IgD-negative memory B cell (primary cell): Measurements from ENCODE around the gene DCT. TPM values are rescaled to one million over a fixed set of nuclear protein-coding genes. Genes with fewer than 3 reads are reported as not detected.
"Not testable (repeated sequence)": the region's sequence is repeated elsewhere in the genome, so short reads cannot be mapped to it uniquely, and the experiment has no call there.

ENCODE experiments used
- H3K27ac Mint-ChIP-seq, 3 donors: one replicate each; pipeline ENCODE4 v1.8.0; 2020 to 2022; ENCODE audit warnings: mild to moderate bottlenecking in 3 of 3, mixed read lengths in 3 of 3, moderate library complexity in 1 of 3
- H3K27me3 Mint-ChIP-seq: one replicate; pipeline ENCODE4 v1.8.0; 2021; ENCODE audit warnings: mixed read lengths
- H3K36me3 Mint-ChIP-seq: one replicate; pipeline ENCODE4 v1.8.0; 2020; ENCODE audit warnings: mild to moderate bottlenecking, mixed read lengths
- H3K4me1 Mint-ChIP-seq, 3 donors: one replicate each; pipeline ENCODE4 v1.8.0; 2020 to 2022; ENCODE audit warnings: mixed read lengths in 3 of 3, mild to moderate bottlenecking in 1 of 3
- H3K4me3 Mint-ChIP-seq, 4 donors: one replicate each; pipeline ENCODE4 v1.8.0; 2020 to 2022; ENCODE audit warnings: mild to moderate bottlenecking in 4 of 4, mixed read lengths in 4 of 4, moderate library complexity in 3 of 4
- H3K9me3 Mint-ChIP-seq, 3 donors: one replicate each; pipeline ENCODE4 v1.8.0; 2020 to 2021; ENCODE audit warnings: mixed read lengths in 3 of 3, mild to moderate bottlenecking in 1 of 3
- polyA plus RNA-seq: library from polyadenylated mRNA; unstranded; fragments of 300-500 nt; fragmentation: Illumina TruSeq; gene quantifications from one replicate; pipeline ENCODE4 v1.2.3, GENCODE V29; 2021

DCT gene
- polyA plus RNA-seq: not detected

DNA sequence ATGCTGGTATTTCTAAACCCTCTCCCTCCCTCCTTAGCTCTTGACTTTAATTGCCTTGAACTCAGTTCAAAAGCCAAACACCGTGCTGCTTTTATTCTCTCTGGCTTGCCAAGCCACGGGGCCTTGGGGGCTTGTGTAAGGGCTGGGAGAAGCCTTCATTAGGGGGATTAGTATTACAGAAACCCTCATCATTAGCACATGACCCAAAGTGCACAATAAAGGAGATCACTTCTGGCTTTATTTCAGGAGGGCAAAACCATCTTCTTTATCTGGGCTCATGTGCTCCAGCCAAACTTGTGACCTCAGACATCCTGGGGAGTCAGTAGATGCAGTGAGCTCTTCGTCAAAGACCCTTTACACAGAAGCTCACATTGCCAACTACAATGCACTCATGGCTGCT lies at the start of gene DCT:
DCT (minus strand) TSS at position 67 of the 400 bp plus-strand sequence. CDS start 427 bp downstream, outside the sequence.
- Mint-ChIP-seq H3K9me3 (peaks cover 0 to 6% (median 1%) of the 10 kb centered on the region in 3 donors), H3K27me3 (peaks cover 4% of the 10 kb centered on the region), H3K36me3 (no peaks in the 10 kb centered on the region), H3K4me3 (no peak within 1 kb of the TSS), H3K4me1 (no peaks in the 10 kb centered on the region), H3K27ac (no peak within 1 kb of the TSS)

DNA sequence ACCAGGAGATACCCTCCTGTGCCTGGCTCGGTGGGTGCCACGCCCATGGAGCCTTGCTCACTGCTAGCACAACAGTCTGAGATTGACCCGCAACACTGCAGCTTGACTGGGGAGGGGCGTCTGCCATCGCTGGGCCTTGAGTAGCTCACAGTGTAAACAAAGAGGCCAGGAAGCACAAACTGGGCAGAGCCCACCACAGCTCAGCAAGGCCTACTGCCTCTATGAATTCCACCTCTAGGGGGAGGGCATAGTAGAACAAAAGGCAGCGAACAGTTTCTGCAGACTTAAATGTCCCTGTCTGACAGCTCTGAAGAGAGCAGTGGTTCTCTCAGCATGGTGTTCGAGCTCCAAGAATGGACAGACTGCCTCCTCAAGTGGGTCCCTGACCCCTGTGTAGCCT lies 47.5 kb upstream of the DCT start:
- H3K4me1 Mint-ChIP-seq, H3K27me3 Mint-ChIP-seq, H3K4me3 Mint-ChIP-seq, H3K36me3 Mint-ChIP-seq, H3K27ac Mint-ChIP-seq: not testable (repeated sequence)
- peaks cover 0 to 10% (median 5%) of the 10 kb centered on the region in 3 donors for H3K9me3 Mint-ChIP-seq

DNA sequence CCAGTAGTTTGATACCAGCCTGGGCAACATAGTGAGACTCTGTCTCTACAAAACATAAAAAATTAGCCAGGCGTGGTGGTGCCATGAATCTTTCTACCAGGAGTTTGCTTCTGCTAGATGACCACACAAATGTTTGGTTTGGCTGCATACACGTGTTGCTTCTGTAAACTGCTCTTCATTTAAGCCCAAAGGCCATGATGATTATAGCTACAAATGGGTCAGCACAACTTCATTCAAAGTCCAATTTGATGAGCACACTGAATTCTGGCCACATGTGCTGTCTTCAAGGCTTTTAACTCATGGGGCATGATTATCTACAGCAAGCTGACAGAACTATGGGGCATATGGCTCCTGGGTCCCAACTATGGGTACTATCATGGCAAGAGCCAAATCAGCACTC lies 46.3 kb upstream of the DCT start:
- H3K9me3 Mint-ChIP-seq: peaks cover 0 to 5% (median 5%) of the 10 kb centered on the region in 3 donors

DNA sequence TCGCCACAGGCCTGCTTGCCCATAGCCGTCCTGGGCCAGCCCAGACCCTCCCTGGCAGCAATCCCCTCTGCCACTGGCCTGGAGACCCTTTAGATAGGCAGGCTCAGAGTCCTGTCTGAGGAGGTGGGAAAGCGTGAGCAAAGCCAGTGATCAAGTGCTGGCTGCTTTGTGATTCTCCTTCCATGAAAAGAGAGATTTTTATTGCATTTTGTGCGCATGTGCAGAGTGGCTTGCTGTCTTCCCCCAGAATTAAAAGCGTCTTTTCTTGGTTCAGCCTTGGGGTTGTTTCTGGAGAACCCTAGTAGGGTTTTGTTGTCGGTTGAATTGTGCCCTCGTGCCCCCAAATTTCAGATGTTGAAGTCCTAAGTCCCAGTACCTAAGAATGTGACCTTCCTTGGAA lies 44.9 kb upstream of the DCT start:
- peaks cover 0 to 5% (median 3%) of the 10 kb centered on the region in 3 donors for H3K9me3 Mint-ChIP-seq
- H3K27me3 Mint-ChIP-seq: peaks cover under 1% of the 10 kb centered on the region
- H3K4me1 Mint-ChIP-seq: no peaks in the 10 kb centered on the region
- H3K36me3 Mint-ChIP-seq: no peaks in the 10 kb centered on the region
- no peak overlapping the region for H3K27ac Mint-ChIP-seq
- H3K4me3 Mint-ChIP-seq: no peak overlapping the region

More for the DNA sequence above, 46.3 kb upstream of the DCT start:
- Mint-ChIP-seq H3K4me1 (no peaks in the 10 kb centered on the region), H3K4me3 (no peak overlapping the region), H3K27ac (no peak overlapping the region), H3K36me3 (peaks cover 4% of the 10 kb centered on the region), H3K27me3 (peaks cover 4% of the 10 kb centered on the region)

DNA sequence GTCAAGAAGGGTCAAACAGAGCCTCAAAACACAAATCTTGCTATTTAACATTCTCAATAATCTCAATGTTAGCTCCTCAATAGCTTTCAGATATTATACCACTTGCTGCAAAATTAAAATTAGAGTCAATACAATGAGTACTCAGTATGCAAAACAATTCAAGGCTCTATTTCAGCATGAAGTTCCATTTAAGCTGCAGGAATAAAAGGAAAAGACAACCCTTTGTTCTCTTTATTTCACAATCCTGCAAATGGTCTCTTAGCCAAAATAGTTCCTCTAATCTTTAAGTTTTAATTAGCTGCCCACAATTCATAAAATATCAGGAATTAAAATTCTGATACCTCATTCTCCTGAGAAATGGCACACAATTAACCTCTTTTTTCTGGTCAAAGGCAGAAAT lies 40.5 kb upstream of the DCT start:
- Mint-ChIP-seq H3K27ac (no peak overlapping the region), H3K27me3 (no peaks in the 10 kb centered on the region), H3K4me1 (no peaks in the 10 kb centered on the region), H3K9me3 (peaks cover 0 to 3% (median 0%) of the 10 kb centered on the region in 3 donors), H3K4me3 (no peak overlapping the region), H3K36me3 (peaks cover 2% of the 10 kb centered on the region)

DNA sequence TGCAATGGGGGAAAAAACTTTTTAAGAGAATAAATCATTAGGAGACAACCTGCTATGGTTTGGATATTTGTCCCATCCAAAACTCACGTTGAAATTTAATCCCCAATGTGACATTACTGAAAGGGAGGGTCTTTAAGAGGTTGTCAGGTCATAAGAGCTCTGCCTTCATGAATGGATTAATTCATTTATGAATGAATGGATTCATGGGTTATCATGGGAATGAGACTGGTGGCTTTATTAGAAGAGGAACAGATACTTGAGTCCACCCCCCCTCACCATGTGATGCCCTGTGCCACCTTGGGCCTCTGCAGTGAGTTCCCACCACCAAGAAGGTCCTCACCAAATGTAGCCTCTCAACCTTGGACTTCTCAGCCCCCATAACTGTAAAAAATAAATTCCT lies 37.0 kb upstream of the DCT start:
- Mint-ChIP-seq H3K4me1 (peaks cover 0 to 1% (median 0%) of the 10 kb centered on the region in 3 donors), H3K27ac (no peak overlapping the region), H3K4me3 (no peak overlapping the region), H3K36me3 (peaks cover 2% of the 10 kb centered on the region), H3K9me3 (peaks cover 0 to 3% (median 0%) of the 10 kb centered on the region in 3 donors), H3K27me3 (peaks cover 2% of the 10 kb centered on the region)

DNA sequence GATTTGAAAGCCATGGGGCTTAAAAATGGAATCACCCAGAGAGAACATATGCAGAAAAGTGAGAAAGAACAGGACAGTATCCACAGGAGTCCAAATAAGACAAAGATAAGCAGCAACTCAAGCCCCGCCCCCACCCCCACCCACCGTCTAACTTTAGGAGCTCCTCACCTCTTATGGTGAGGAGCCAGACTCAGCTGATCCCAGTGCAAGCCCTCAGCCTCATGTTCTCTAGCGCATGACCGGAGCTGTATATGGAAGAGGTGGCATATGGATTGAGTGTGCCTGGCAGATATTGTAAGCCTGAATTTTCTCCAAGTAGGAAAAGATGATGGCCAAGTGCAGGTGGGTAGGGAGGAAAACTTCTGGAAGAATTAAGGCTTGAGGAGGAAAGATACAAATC lies 36.4 kb upstream of the DCT start:
- H3K4me1 Mint-ChIP-seq: peaks cover 0 to 1% (median 0%) of the 10 kb centered on the region in 3 donors
- peak overlapping the region in 1 of 3 donors; percentile 21 for H3K27ac Mint-ChIP-seq
- peaks cover 0 to 3% (median 0%) of the 10 kb centered on the region in 3 donors for H3K9me3 Mint-ChIP-seq
- H3K4me3 Mint-ChIP-seq: no peak overlapping the region
- H3K36me3 Mint-ChIP-seq: peaks cover 2% of the 10 kb centered on the region
- H3K27me3 Mint-ChIP-seq: peaks cover 5% of the 10 kb centered on the region

DNA sequence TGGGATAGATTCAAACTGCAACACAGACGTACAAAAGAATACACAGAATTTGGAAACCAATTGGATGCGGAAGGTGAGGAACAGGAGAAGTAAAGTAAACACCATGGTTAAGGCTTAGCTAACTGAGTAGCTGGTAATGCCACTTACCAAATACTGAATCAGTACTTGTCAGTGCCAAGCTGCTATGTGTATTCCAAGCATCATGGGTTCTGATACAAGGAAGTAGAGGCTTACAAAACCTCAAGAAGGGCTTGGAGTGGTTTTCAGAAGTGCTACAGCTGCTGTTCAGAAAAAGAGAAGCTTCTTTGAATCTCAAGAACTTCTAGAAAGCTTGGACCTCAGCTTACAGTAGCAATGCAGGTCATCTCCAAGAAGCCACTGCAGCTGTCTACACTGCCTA lies 35.9 kb upstream of the DCT start:
- Mint-ChIP-seq H3K9me3 (peaks cover 0 to 3% (median 3%) of the 10 kb centered on the region in 3 donors), H3K27ac (no peak overlapping the region), H3K4me1 (peaks cover 0 to 1% (median 0%) of the 10 kb centered on the region in 3 donors), H3K27me3 (peaks cover 6% of the 10 kb centered on the region), H3K4me3 (no peak overlapping the region), H3K36me3 (peaks cover 2% of the 10 kb centered on the region)

DNA sequence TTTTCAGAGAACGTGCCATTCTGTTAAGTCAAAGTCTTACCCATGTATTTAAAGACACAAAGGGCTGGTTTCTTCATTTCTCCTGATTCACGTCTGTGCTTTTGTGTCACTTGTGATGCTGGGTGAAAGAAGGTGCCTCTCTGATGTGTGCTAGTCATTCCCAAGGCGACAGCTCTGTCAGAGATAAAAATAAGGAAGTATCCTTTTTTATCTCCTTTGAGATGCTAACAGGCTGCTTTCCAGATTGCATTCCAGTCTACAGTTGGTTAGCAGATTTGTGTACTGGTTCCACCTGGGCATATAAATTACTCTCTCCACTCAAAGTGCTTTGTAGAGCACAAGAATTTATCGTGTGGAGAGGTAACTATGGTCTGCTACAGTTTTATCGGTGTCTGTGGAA lies 33.5 kb upstream of the DCT start:
- Mint-ChIP-seq H3K36me3 (no peaks in the 10 kb centered on the region), H3K27me3 (peaks cover 8% of the 10 kb centered on the region), H3K27ac (no peak overlapping the region), H3K9me3 (peaks cover 0 to 5% (median 3%) of the 10 kb centered on the region in 3 donors), H3K4me1 (peaks cover 0 to 1% (median 0%) of the 10 kb centered on the region in 3 donors), H3K4me3 (no peak overlapping the region)

DNA sequence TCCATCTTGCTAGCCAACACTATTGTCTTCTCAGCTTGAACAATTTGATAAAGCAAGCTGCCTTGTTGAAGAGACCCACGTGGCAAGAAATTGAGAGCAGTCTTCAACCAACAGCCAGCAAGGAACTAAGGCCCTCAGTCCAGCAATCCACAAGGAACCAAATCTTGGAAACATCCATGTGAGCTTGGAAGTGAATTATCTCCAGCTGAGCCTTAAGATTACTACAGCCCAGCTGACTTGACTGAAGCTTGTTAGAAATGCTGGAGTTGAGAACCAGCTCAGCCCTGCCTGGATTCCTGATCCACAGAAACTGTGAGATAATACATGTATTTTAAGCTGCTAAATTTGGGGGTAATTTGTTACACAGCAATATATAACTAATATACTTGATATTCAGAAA lies 26.2 kb upstream of the DCT start:
- Mint-ChIP-seq H3K9me3 (peaks cover 0 to 5% (median 3%) of the 10 kb centered on the region in 3 donors), H3K36me3 (peaks cover 3% of the 10 kb centered on the region), H3K27ac (no peak overlapping the region), H3K27me3 (peaks cover 9% of the 10 kb centered on the region), H3K4me1 (no peaks in the 10 kb centered on the region), H3K4me3 (no peak overlapping the region)

DNA sequence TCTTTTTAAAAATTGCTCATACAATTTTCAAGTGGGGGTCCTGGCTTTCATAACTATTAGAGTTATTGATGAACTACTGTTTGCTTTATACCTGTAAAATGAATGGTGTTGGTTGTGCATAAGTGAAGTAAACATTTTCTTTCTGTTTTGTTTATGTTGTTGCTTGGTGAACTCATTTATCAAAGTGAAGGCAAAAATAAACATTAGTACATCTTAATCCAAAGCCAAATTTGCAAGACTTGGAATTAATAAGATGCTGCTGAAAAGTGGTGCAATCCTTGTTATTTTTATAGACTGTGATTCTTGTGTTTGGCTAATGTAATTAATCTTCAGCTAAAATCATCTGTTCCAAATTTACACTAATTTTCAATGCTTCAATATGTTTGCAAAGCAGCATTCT lies 24.4 kb upstream of the DCT start:
- H3K27ac Mint-ChIP-seq: no peak overlapping the region
- peaks cover 0 to 2% (median 0%) of the 10 kb centered on the region in 3 donors for H3K4me1 Mint-ChIP-seq
- no peak overlapping the region for H3K4me3 Mint-ChIP-seq
- H3K9me3 Mint-ChIP-seq: peaks cover 0 to 5% (median 2%) of the 10 kb centered on the region in 3 donors
- peaks cover 3% of the 10 kb centered on the region for H3K36me3 Mint-ChIP-seq
- peaks cover 9% of the 10 kb centered on the region for H3K27me3 Mint-ChIP-seq

DNA sequence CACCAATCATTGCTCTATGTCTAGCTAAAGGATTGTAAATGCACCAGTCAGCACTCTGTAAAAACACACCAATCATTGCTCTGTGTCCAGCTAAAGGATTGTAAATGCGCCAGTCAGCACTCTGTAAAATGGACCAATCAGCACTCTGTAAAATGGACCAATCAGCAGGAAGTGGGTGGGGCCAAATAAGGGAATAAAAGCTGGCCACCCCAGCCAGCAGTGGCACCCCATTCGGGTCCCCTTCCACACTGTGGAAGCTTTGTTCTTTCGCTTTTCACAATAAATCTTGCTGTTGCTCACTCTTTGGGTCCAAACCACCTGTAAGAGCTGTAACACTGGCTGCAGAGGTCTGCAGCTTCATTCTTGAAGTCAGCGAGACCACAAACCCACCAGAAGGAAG lies 19.3 kb upstream of the DCT start:
- not testable (repeated sequence) for H3K4me3 Mint-ChIP-seq, H3K27me3 Mint-ChIP-seq, H3K4me1 Mint-ChIP-seq, H3K36me3 Mint-ChIP-seq, H3K27ac Mint-ChIP-seq, H3K9me3 Mint-ChIP-seq

DNA sequence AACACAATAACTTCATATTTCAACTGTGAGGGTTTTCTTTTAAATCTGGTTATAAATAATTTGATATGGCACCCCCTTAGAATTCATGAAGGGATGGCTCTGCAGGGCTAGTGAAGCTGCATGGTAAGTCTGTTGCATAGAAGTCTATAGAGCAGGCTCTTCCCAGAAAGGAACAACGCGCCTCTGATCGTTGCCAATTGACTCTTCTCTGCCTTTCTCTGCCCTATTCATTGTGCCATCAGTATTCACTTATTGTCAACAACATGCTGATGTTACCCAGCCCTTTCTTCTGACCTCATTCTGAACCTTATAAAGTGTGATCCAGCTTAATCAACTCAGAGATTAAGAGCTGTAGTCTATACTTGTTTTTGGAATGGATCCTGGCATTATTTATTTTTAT lies 16.3 kb upstream of the DCT start:
- H3K9me3 Mint-ChIP-seq: peaks cover 0 to 16% (median 9%) of the 10 kb centered on the region in 3 donors
- no peaks in the 10 kb centered on the region for H3K36me3 Mint-ChIP-seq
- peaks cover 0 to 2% (median 0%) of the 10 kb centered on the region in 3 donors for H3K4me1 Mint-ChIP-seq
- H3K27ac Mint-ChIP-seq: peak overlapping the region in 1 of 3 donors; percentile 65
- no peak overlapping the region for H3K4me3 Mint-ChIP-seq
- peaks cover 5% of the 10 kb centered on the region for H3K27me3 Mint-ChIP-seq

DNA sequence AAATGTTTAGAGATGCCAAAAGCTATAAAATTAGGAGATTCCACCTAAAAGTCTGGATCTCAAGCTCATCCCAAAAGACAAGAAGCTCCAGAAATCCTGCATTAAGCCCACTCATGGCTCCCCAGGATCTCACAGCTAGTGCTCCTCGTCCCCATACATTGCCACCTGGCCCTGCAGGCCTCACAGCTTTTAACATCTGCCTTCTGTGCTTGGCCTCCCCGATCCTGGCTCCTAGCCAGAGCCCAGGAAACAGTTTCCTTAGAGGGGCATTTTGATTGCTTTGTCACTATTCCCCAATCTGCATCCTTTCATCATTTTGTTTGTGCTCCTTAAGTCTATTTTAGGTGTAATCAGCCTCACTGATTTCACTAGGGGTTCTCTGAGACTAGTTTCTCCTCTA lies 14.5 kb upstream of the DCT start:
- Mint-ChIP-seq H3K27ac (no peak overlapping the region), H3K9me3 (peaks cover 0 to 15% (median 6%) of the 10 kb centered on the region in 3 donors), H3K27me3 (peaks cover 5% of the 10 kb centered on the region), H3K36me3 (no peaks in the 10 kb centered on the region), H3K4me1 (no peaks in the 10 kb centered on the region), H3K4me3 (no peak overlapping the region)

DNA sequence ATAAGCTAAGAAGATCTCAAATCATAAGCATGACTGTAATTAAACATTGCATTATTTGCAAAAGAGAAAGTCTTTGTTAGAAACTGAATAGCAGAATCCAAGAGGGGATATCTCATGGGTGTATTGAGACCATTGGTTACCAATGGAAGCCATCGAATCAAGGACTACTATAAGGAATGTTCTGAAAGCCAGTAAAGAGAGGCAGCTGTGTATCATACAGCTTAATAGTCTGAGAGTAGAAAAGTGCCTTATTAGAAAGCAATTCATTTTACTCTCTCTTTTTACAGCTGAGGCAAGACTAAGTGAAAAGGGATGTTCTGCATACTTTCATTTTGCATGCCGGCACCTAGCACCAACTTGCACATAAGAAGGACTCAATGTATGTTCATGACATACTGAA lies 7.6 kb upstream of the DCT start:
- Mint-ChIP-seq H3K27me3 (peaks cover 5% of the 10 kb centered on the region), H3K27ac (no peak overlapping the region), H3K36me3 (no peaks in the 10 kb centered on the region), H3K9me3 (peaks cover 0 to 4% (median 0%) of the 10 kb centered on the region in 3 donors), H3K4me1 (peaks cover 0 to 2% (median 0%) of the 10 kb centered on the region in 3 donors), H3K4me3 (no peak overlapping the region)

DNA sequence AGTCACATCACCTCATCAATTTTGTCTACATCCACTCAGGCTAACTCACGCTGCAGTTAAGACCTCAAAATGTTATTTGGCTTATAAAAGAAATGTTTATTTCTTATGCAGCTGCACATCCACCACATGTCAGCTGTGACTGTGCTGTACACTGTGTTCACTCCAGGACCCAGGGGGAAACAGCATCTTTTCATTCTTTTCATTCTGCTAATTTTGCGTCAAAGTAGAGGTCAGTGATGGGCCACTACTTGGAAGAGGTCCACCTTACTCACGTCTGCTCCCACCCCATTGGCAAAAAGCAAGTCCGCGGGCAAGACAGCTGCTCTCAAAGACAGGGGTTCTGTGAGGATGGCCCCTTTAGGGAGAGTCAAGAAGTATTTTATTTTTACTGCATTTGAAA lies 4.5 kb upstream of the DCT start:
- peaks cover 0 to 2% (median 0%) of the 10 kb centered on the region in 3 donors for H3K4me1 Mint-ChIP-seq
- H3K36me3 Mint-ChIP-seq: no peaks in the 10 kb centered on the region
- H3K4me3 Mint-ChIP-seq: no peak overlapping the region
- H3K27ac Mint-ChIP-seq: no peak overlapping the region
- H3K27me3 Mint-ChIP-seq: peaks cover 3% of the 10 kb centered on the region
- no peaks in the 10 kb centered on the region for H3K9me3 Mint-ChIP-seq
